ENCODE measurements around the gene FCRL4.

Gene FCRL4

GRCh38 chr1:157597959-157598667, at the start of gene FCRL4:
TSS of gene FCRL4 (minus strand) at chr1:157598085. CDS start at chr1:157597944, 141 bp downstream.
- DNase-seq (ENCODE audit: low read depth): no peak

GRCh38 chr1:157646144-157646543, 48.3 kb upstream of the FCRL4 start:
- no peak for DNase-seq (ENCODE audit: low read depth)

GRCh38 chr1:157641177-157641576, 43.3 kb upstream of the FCRL4 start:
- DNase-seq (ENCODE audit: low read depth): no peak

- DNase-seq (ENCODE audit: low read depth): no peak
Observed at GRCh38 chr1:157639800-157640199, 41.9 kb upstream of the FCRL4 start.

GRCh38 chr1:157628773-157629172, 30.9 kb upstream of the FCRL4 start:
- no peak for DNase-seq (ENCODE audit: low read depth)

- no peak for DNase-seq (ENCODE audit: low read depth)
Observed at GRCh38 chr1:157626099-157626498, 28.2 kb upstream of the FCRL4 start.

GRCh38 chr1:157624471-157624870, 26.6 kb upstream of the FCRL4 start:
- DNase-seq (ENCODE audit: low read depth): no peak

GRCh38 chr1:157622471-157622870, 24.6 kb upstream of the FCRL4 start:
- DNase-seq (ENCODE audit: low read depth): no peak

GRCh38 chr1:157618190-157618589, 20.3 kb upstream of the FCRL4 start:
- no peak for DNase-seq (ENCODE audit: low read depth)

- no peak for DNase-seq (ENCODE audit: low read depth)
Observed at GRCh38 chr1:157600236-157600635, 2.4 kb upstream of the FCRL4 start.

GRCh38 chr1:157596384-157596783, 1.5 kb downstream of the FCRL4 start:
- DNase-seq (ENCODE audit: low read depth): no peak

- no peak for DNase-seq (ENCODE audit: low read depth)
Observed at GRCh38 chr1:157595356-157595755, 2.5 kb downstream of the FCRL4 start.

GRCh38 chr1:157585984-157586383, 11.9 kb downstream of the FCRL4 start:
- no peak for DNase-seq (ENCODE audit: low read depth)

GRCh38 chr1:157584503-157584902, 13.4 kb downstream of the FCRL4 start:
- no peak for DNase-seq (ENCODE audit: low read depth)

- DNase-seq (ENCODE audit: low read depth): no peak
Observed at GRCh38 chr1:157580828-157581210, 17.1 kb downstream of the FCRL4 start.

GRCh38 chr1:157580179-157580827, 17.6 kb downstream of the FCRL4 start:
- DNase-seq (ENCODE audit: low read depth): peak; percentile 6

- DNase-seq (ENCODE audit: low read depth): no peak
Observed at GRCh38 chr1:157577420-157577819, 20.5 kb downstream of the FCRL4 start.

- no peak for DNase-seq (ENCODE audit: low read depth)
Observed at GRCh38 chr1:157575744-157576143, 22.1 kb downstream of the FCRL4 start.

GRCh38 chr1:157574836-157575235, 23.0 kb downstream of the FCRL4 start:
- DNase-seq (ENCODE audit: low read depth): no peak

GRCh38 chr1:157566484-157567300, 31.2 kb downstream of the FCRL4 start:
- DNase-seq (ENCODE audit: low read depth): no peak

- no peak for DNase-seq (ENCODE audit: low read depth)
Observed at GRCh38 chr1:157562515-157562914, 35.4 kb downstream of the FCRL4 start.

- DNase-seq (ENCODE audit: low read depth): no peak
Observed at GRCh38 chr1:157558119-157558518, 39.8 kb downstream of the FCRL4 start.
